HCT116 (cell line): ENCODE results near the gene MRPL1. TPM values are rescaled to one million over a fixed set of nuclear protein-coding genes. Genes with fewer than 3 reads are reported as not detected.

Experiments
- ATAC-seq: fragments of 200-7000 bp; cut with Tn5 transposase; 2 replicates; pipeline ENCODE4 v1.9.1; 2020; ENCODE audit warnings: mild to moderate bottlenecking, moderate library complexity
- BruUV-seq: library from RNA; stranded (reverse); fragments of 400-500 nt; replicated peaks from 2 replicates; lab custom pipeline; 2021; lab: Mats Ljungman, UMichigan
- CTCF ChIA-PET: fragments of 300-600 bp; sonication (Branson Sonifier 250); formaldehyde crosslinking; loops from one replicate; lab custom pipeline; 2021; ENCODE audit warnings: antibody characterized with exemption; lab: Charles Lee
- POLR2A ChIA-PET: fragments of 300-600, 350-600 bp; sonication (Branson Sonifier 250); formaldehyde crosslinking; loops from one replicate; lab custom pipeline; 2021; ENCODE audit warnings: antibody characterized with exemption; lab: Charles Lee
- RAD21 ChIA-PET, 2 experiments: fragments of 300-600 bp; sonication (Branson Sonifier 250); formaldehyde crosslinking; loops; one replicate each; lab custom pipeline; 2023; ENCODE audit warnings: low total read pairs in 2 of 2; ENCODE audit not compliant: uncharacterized antibody in 2 of 2, unreplicated experiment in 2 of 2, low non-redundant PET in 1 of 2; lab: Charles Lee
- DNase-seq: peaks from one replicate; pipeline ENCODE4 v3.0.0-alpha.2; 2010; ENCODE audit warnings: low read depth, low spot score
- H2AFZ ChIP-seq: fragments of 200-600 bp; shearing (Covaris generic), sonication (generic); 2 replicates; pipeline ENCODE4 v1.6.1; 2017; ENCODE audit warnings: low read depth, mixed run types, mixed read lengths, antibody characterized with exemption, low read length; ENCODE audit not compliant: poor library complexity, severe bottlenecking
- H3K27ac ChIP-seq: 2 replicates; pipeline ENCODE4 v1.5.1; 2012; ENCODE audit warnings: low read depth, low read length
- H3K27me3 ChIP-seq: fragments of 200-600 bp; sonication (generic); 2 replicates; pipeline ENCODE4 v1.6.1; 2016; ENCODE audit warnings: mixed run types, low read length, mixed read lengths; ENCODE audit not compliant: insufficient read depth
- H3K36me3 ChIP-seq, 2 experiments: fragments of 200-500 bp in 1 of 2; fragments of 200-600 bp in 1 of 2; sonication (Bioruptor generic) in 1 of 2; sonication (generic) in 1 of 2; 2 replicates each; pipeline versions ENCODE4 v1.5.1 to v1.6.1; 2014 to 2016; ENCODE audit warnings: low read length in 2 of 2, inconsistent platforms in 1 of 2, mixed read lengths in 1 of 2, mixed run types in 1 of 2; ENCODE audit not compliant: insufficient read depth in 2 of 2, control insufficient read depth in 1 of 2
- H3K4me1 ChIP-seq, 2 experiments: fragments of 200-600 bp in 1 of 2; sonication (generic) in 1 of 2; 2 replicates each; pipeline versions ENCODE4 v1.5.1 to v1.6.1; 2012 to 2017; ENCODE audit warnings: low read length in 2 of 2, inconsistent platforms in 1 of 2, mild to moderate bottlenecking in 1 of 2, mixed read lengths in 1 of 2, mixed run types in 1 of 2, moderate library complexity in 1 of 2; ENCODE audit not compliant: insufficient read depth in 2 of 2, control insufficient read depth in 1 of 2
- H3K4me2 ChIP-seq: fragments of 200-600 bp; sonication (generic); 2 replicates; pipeline ENCODE4 v1.6.1; 2017; ENCODE audit warnings: mixed run types, low read length, mixed read lengths
- H3K4me3 ChIP-seq, 2 experiments: fragments of 200-600 bp in 1 of 2; sonication (generic) in 1 of 2; replicated peaks in 1 of 2; 2 replicates each; pipeline ENCODE4 v1.5.1; 2011 to 2016; ENCODE audit warnings: low read length in 2 of 2, control low read depth in 1 of 2, low read depth in 1 of 2, mild to moderate bottlenecking in 1 of 2, mixed read lengths in 1 of 2, mixed run types in 1 of 2
- H3K79me2 ChIP-seq: fragments of 200-600 bp; sonication (generic); 2 replicates; pipeline ENCODE4 v1.6.1; 2017; ENCODE audit warnings: mild to moderate bottlenecking, mixed run types, low read length, moderate library complexity, mixed read lengths; ENCODE audit not compliant: insufficient read depth
- H3K9ac ChIP-seq: fragments of 200-600 bp; sonication (generic); 2 replicates; pipeline ENCODE4 v1.6.1; 2016; ENCODE audit warnings: low read length, mixed read lengths
- H3K9me2 ChIP-seq: fragments of 200-600 bp; sonication (generic), shearing (Covaris generic); 2 replicates; pipeline ENCODE4 v1.6.1; 2017; ENCODE audit warnings: mixed run types, mild to moderate bottlenecking, moderate library complexity; ENCODE audit not compliant: insufficient read depth
- H3K9me3 ChIP-seq, 2 experiments: fragments of 200-500 bp in 1 of 2; fragments of 200-600 bp in 1 of 2; sonication (Bioruptor generic) in 1 of 2; sonication (generic) in 1 of 2; 2 replicates each; pipeline ENCODE4 v1.6.1; 2014 to 2017; ENCODE audit warnings: low read length in 2 of 2, mixed read lengths in 2 of 2, inconsistent platforms in 1 of 2, low read depth in 1 of 2, mild to moderate bottlenecking in 1 of 2, mixed run types in 1 of 2, moderate library complexity in 1 of 2; ENCODE audit not compliant: control insufficient read depth in 1 of 2, insufficient read depth in 1 of 2
- H4K20me1 ChIP-seq: fragments of 200-600 bp; sonication (generic), shearing (Covaris generic); 2 replicates; pipeline ENCODE4 v1.6.1; 2017; ENCODE audit warnings: mixed run types, mild to moderate bottlenecking, moderate library complexity; ENCODE audit not compliant: insufficient read depth
- ATF3 ChIP-seq: IDR thresholded peaks from 2 replicates; pipeline ENCODE4 v1.6.1; 2012
- CTCF ChIP-seq, 3 experiments: fragments of 200-600 bp in 1 of 3; sonication (generic) in 1 of 3; IDR thresholded peaks in 2 of 3; conservative IDR thresholded peaks in 1 of 3; 2 replicates each; pipeline ENCODE4 v1.5.1; 2012 to 2017; ENCODE audit warnings: low read depth in 2 of 3, low read length in 2 of 3, antibody characterized with exemption in 1 of 3, borderline replicate concordance in 1 of 3, control low read depth in 1 of 3, mild to moderate bottlenecking in 1 of 3, mixed read lengths in 1 of 3, mixed run types in 1 of 3, moderate library complexity in 1 of 3; ENCODE audit not compliant: insufficient read depth in 1 of 3
- EZH2phosphoT487 ChIP-seq: fragments of 200-600 bp; IDR thresholded peaks from 2 replicates; pipeline ENCODE4 v1.6.1; 2018; ENCODE audit warnings: antibody characterized with exemption, borderline replicate concordance
- FOSL1 ChIP-seq: IDR thresholded peaks from 2 replicates; pipeline ENCODE4 v1.6.1; 2012; ENCODE audit warnings: low read depth
- POLR2A ChIP-seq: IDR thresholded peaks from 2 replicates; pipeline ENCODE4 v1.7.0; 2011; ENCODE audit warnings: borderline replicate concordance; ENCODE audit not compliant: insufficient read depth, insufficient read length; ENCODE audit errors: extremely low read depth
- POLR2AphosphoS5 ChIP-seq: IDR thresholded peaks from 2 replicates; pipeline ENCODE4 v1.6.1; 2011; ENCODE audit warnings: mild to moderate bottlenecking, low read depth, low read length, moderate library complexity
- REST ChIP-seq: IDR thresholded peaks from 2 replicates; pipeline ENCODE4 v1.6.1; 2012; ENCODE audit warnings: low read depth
- SP1 ChIP-seq: IDR thresholded peaks from 2 replicates; pipeline ENCODE4 v1.6.1; 2012; ENCODE audit warnings: low read depth
- SRF ChIP-seq: IDR thresholded peaks from 2 replicates; pipeline ENCODE4 v1.6.1; 2012; ENCODE audit warnings: low read depth
- YY1 ChIP-seq: IDR thresholded peaks from 2 replicates; pipeline ENCODE4 v1.6.1; 2011; ENCODE audit warnings: low read length, low read depth, moderate library complexity, mild to moderate bottlenecking; ENCODE audit not compliant: insufficient replicate concordance; ENCODE audit errors: extremely low read depth
- ZBTB33 ChIP-seq: IDR thresholded peaks from 2 replicates; pipeline ENCODE4 v1.6.1; 2011; ENCODE audit warnings: mild to moderate bottlenecking, low read length, moderate library complexity; ENCODE audit not compliant: insufficient replicate concordance; ENCODE audit errors: extremely low read depth
- ZNF274 ChIP-seq: fragments of 200-500 bp; sonication (Bioruptor generic); IDR thresholded peaks from 2 replicates; pipeline ENCODE4 v1.6.1; 2014; ENCODE audit warnings: mild to moderate bottlenecking, low read depth, low read length, inconsistent platforms
- intact Hi-C: fragments of 100-400 bp; cut with micrococcal nuclease; formaldehyde crosslinking; loops from 2 replicates; pipeline ENCODE4 v1.10.0; 2022
- total RNA-seq: library from RNA; stranded (reverse); gene quantifications from one replicate; pipeline ENCODE4 v1.2.1, GENCODE V29; 2021; ENCODE audit not compliant: unreplicated experiment

MRPL1 gene
- total RNA-seq, 1 experiment from 2014 or later = 54.9 TPM

- TF ChIP-seq REST (no peak), EZH2phosphoT487 (no peak)
Observed at GRCh38 chr4:77956917-77957316, 94.3 kb downstream of the MRPL1 start (continued).

GRCh38 chr4:77958897-77959296 is 96.3 kb downstream of the MRPL1 start:
- no peak overlapping the region for H2AFZ ChIP-seq
- no peaks in the 10 kb centered on the region for H3K4me1 ChIP-seq
- RAD21 ChIA-PET = no interaction called here
- CTCF ChIA-PET = no interaction called here
- H3K27me3 ChIP-seq = no peaks in the 10 kb centered on the region
- H3K9ac ChIP-seq = no peak overlapping the region
- no peak overlapping the region for H3K4me3 ChIP-seq
- no TSS peak for BruUV-seq
- no peaks in the 10 kb centered on the region for H3K79me2 ChIP-seq
- no peak overlapping the region for H3K27ac ChIP-seq
- DNase-seq (no peak), ATAC-seq (no peak)
- no peaks in the 10 kb centered on the region for H4K20me1 ChIP-seq
- no peak overlapping the region for H3K4me2 ChIP-seq
- POLR2A ChIA-PET = no interaction called here
- intact Hi-C loops = loop anchor here (1.0 to 5.0 kb wide), 2 partner anchors 558 to 903 kb away; no protein-coding TSS in a partner anchor
- H3K36me3 ChIP-seq = 0 out of 4 replicates have a peak, but pooled peaks cover 0 to 4% of the 10 kb centered on the region in 2 experiments
- no peaks in the 10 kb centered on the region for H3K9me3 ChIP-seq
- no peaks in the 10 kb centered on the region for H3K9me2 ChIP-seq
- no peak for TF ChIP-seq POLR2AphosphoS5
- TF ChIP-seq YY1 = no peak
- TF ChIP-seq FOSL1 = no peak
- no peak for TF ChIP-seq ZBTB33
- TF ChIP-seq POLR2A = no peak
- TF ChIP-seq EZH2phosphoT487 = no peak
- no peak for TF ChIP-seq REST
- TF ChIP-seq SP1 = no peak
- TF ChIP-seq SRF = no peak
- no peak for TF ChIP-seq ATF3
- TF ChIP-seq ZNF274 = no peak
- no peak for TF ChIP-seq CTCF (IDR thresholded peaks at IDR 0.05 in 2 of 3, conservative IDR thresholded peaks at IDR 0.05 in 1 of 3; ENCODE audit: borderline replicate concordance in 1 of 3, insufficient read depth in 1 of 3, low read depth in 2 of 3, low read length in 2 of 3)
